CD4-positive, alpha-beta T cell treated with Interleukin-12 subunit alpha and Interleukin-12 subunit beta, for 1 hour (primary cell): ENCODE measurements around the gene PCDHB9.
"Not testable (repeated sequence)": the region's sequence is repeated elsewhere in the genome, so short reads cannot be mapped to it uniquely, and the experiment has no call there.

Experiments
- DNase-seq: peaks from one replicate; pipeline ENCODE4 v3.0.0-alpha.2; 2020

Gene PCDHB9

DNA sequence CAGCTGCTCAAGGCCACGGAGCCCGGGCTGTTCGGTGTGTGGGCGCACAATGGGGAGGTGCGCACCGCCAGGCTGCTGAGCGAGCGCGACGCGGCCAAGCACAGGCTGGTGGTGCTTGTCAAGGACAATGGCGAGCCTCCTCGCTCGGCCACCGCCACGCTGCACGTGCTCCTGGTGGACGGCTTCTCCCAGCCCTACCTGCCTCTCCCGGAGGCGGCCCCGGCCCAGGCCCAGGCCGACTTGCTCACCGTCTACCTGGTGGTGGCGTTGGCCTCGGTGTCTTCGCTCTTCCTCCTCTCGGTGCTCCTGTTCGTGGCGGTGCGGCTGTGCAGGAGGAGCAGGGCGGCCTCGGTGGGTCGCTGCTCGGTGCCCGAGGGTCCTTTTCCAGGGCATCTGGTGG lies 2.2 kb downstream of the PCDHB9 start:
- DNase-seq: not testable (repeated sequence)

DNA sequence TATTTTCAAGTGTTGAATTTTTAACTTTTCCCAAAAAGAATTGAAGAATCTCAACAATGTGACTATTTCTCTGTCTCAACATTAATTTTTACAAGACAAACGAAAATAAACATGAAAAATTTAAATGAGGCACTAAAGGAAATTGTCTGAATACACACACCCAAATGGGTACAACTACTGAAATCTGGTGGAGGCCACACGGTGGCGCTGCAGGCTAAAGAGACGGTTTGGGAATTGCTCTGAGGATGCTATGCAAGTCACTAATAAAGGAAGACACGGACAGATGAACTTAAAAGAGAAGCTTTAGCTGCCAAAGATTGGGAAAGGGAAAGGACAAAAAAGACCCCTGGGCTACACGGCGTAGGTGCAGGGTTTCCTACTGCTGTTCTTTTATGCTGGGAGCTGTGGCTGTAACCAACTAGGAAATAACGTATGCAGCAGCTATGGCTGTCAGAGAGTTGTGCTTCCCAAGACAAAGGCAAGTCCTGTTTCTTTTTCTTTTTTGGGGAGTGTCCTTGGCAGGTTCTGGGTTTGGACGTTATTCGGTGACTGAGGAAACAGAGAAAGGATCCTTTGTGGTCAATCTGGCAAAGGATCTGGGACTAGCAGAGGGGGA lies 5.3 kb downstream of the PCDHB9 start, which contains the start of gene PCDHB10:
Gene PCDHB10 (plus strand): TSS at position 244 of the 616 bp plus-strand sequence. CDS start 200 bp downstream, at position 444.
- peak; percentile 18 for DNase-seq

DNA sequence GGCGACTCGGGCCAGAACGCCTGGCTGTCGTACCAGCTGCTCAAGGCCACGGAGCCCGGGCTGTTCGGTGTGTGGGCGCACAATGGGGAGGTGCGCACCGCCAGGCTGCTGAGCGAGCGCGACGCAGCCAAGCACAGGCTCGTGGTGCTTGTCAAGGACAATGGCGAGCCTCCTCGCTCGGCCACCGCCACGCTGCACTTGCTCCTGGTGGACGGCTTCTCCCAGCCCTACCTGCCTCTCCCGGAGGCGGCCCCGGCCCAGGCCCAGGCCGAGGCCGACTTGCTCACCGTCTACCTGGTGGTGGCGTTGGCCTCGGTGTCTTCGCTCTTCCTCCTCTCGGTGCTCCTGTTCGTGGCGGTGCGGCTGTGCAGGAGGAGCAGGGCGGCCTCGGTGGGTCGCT lies 7.4 kb downstream of the PCDHB9 start:
- not testable (repeated sequence) for DNase-seq

- no peak for DNase-seq
Measured at GRCh38 chr5:141196363-141196762, 9.4 kb downstream of the PCDHB9 start.

DNA sequence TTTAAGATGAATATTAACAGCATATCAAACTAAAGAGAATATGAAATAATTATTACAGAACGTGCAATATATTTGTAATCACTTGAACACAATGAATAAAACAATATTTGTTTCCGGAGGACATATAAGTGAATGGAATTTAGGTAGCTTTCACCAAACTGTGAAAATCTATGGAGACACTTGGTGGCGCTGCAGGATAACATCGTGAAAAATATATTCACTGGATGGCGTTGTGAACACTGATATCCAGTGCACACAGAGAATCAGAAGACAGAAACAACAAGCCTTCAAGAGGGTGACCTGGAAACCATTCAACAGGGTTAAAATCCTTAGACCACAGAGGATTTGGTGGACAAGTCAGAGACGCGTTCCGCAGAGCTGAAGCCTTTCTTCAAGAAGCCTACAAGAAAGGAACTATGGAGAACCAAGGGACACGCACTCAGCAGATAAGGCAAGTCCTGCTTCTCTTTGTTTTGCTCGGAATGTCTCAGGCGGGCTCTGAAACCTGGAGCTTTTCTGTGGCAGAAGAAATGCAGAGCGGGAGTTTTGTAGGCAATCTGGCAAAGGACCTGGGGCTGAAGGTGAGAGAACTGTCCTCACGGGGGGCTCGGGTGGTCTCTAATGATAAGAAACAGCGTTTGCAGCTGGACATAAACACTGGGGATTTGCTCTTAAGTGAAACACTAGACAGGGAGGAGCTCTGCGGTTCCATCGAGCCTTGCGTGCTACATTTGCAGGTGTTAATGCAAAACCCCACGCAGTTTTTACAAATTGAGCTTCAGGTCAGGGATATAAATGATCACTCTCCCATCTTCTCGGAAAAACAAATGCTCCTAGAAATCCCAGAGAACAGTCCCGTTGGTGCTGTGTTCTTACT lies 12.6 kb downstream of the PCDHB9 start, which contains the start of gene PCDHB11:
Gene PCDHB11 (plus strand): TSS at position 269 of the 877 bp plus-strand sequence. CDS start 148 bp downstream, at position 417.
- DNase-seq: no peak

- DNase-seq: not testable (repeated sequence)
Measured at GRCh38 chr5:141201126-141201525, 14.2 kb downstream of the PCDHB9 start.

DNA sequence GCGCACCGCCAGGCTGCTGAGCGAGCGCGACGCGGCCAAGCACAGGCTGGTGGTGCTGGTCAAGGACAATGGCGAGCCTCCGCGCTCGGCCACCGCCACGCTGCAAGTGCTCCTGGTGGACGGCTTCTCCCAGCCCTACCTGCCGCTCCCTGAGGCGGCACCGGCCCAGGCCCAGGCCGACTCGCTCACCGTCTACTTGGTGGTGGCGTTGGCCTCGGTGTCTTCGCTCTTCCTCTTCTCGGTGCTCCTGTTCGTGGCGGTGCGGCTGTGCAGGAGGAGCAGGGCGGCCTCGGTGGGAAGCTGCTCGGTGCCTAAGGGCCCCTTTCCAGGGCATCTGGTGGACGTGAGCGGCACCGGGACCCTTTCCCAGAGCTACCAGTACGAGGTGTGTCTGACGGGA lies 14.7 kb downstream of the PCDHB9 start:
- DNase-seq: not testable (repeated sequence)

- no peak for DNase-seq
Measured at GRCh38 chr5:141208478-141208877, 21.5 kb downstream of the PCDHB9 start, which contains the start of gene PCDHB12. PCDHB12 (plus strand) TSS chr5:141208719; CDS start chr5:141208908, 189 bp downstream.

- not testable (repeated sequence) for DNase-seq
Measured at GRCh38 chr5:141210281-141210680, 23.3 kb downstream of the PCDHB9 start.

- DNase-seq: not testable (repeated sequence)
Measured at GRCh38 chr5:141210849-141211248, 23.9 kb downstream of the PCDHB9 start.

DNA sequence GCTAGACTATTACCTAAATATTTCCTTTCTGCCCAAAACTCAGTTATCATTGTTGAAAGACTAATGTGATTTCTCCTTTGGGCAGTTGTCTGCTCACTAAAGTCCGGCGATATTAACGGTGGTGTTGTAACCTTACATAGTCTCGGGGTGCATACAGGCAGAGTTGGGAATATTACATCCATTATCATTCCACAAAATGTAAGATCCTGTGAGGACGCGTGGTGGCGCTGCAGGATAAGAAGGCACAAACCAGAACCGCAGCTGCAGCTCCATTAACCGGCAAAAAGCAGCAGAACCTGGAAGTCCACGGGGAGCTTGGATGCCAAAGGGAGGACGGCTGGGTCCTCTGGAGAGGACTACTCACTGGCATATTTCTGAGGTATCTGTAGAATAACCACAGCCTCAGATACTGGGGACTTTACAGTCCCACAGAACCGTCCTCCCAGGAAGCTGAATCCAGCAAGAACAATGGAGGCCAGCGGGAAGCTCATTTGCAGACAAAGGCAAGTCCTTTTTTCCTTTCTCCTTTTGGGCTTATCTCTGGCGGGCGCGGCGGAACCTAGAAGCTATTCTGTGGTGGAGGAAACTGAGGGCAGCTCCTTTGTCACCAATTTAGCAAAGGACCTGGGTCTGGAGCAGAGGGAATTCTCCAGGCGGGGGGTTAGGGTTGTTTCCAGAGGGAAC lies 26.8 kb downstream of the PCDHB9 start, which contains the start of gene PCDHB13:
Gene PCDHB13 (plus strand): TSS at position 264 of the 684 bp plus-strand sequence. CDS start 205 bp downstream, at position 469.
- DNase-seq: peak; percentile 12

DNA sequence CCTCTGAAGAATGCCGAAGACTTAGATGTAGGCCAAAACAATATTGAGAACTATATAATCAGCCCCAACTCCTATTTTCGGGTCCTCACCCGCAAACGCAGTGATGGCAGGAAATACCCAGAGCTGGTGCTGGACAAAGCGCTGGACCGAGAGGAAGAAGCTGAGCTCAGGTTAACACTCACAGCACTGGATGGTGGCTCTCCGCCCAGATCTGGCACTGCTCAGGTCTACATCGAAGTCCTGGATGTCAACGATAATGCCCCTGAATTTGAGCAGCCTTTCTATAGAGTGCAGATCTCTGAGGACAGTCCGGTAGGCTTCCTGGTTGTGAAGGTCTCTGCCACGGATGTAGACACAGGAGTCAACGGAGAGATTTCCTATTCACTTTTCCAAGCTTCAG lies 27.6 kb downstream of the PCDHB9 start:
- not testable (repeated sequence) for DNase-seq

DNA sequence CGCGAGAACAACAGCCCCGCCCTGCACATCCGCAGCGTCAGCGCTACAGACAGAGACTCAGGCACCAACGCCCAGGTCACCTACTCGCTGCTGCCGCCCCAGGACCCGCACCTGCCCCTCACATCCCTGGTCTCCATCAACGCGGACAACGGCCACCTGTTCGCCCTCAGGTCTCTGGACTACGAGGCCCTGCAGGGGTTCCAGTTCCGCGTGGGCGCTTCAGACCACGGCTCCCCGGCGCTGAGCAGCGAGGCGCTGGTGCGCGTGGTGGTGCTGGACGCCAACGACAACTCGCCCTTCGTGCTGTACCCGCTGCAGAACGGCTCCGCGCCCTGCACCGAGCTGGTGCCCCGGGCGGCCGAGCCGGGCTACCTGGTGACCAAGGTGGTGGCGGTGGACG lies 28.5 kb downstream of the PCDHB9 start:
- not testable (repeated sequence) for DNase-seq

DNA sequence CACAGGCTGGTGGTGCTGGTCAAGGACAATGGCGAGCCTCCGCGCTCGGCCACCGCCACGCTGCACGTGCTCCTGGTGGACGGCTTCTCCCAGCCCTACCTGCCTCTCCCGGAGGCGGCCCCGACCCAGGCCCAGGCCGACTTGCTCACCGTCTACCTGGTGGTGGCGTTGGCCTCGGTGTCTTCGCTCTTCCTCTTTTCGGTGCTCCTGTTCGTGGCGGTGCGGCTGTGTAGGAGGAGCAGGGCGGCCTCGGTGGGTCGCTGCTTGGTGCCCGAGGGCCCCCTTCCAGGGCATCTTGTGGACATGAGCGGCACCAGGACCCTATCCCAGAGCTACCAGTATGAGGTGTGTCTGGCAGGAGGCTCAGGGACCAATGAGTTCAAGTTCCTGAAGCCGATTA lies 29.1 kb downstream of the PCDHB9 start:
- DNase-seq: not testable (repeated sequence)

- DNase-seq: peak; percentile 2
Measured at GRCh38 chr5:141223112-141223783, 36.3 kb downstream of the PCDHB9 start, which contains the start of gene PCDHB14. PCDHB14 (plus strand) TSS chr5:141223343; CDS start chr5:141223506, 163 bp downstream.

- not testable (repeated sequence) for DNase-seq
Measured at GRCh38 chr5:141224844-141225243, 37.9 kb downstream of the PCDHB9 start.

- not testable (repeated sequence) for DNase-seq
Measured at GRCh38 chr5:141225421-141225820, 38.5 kb downstream of the PCDHB9 start.

DNA sequence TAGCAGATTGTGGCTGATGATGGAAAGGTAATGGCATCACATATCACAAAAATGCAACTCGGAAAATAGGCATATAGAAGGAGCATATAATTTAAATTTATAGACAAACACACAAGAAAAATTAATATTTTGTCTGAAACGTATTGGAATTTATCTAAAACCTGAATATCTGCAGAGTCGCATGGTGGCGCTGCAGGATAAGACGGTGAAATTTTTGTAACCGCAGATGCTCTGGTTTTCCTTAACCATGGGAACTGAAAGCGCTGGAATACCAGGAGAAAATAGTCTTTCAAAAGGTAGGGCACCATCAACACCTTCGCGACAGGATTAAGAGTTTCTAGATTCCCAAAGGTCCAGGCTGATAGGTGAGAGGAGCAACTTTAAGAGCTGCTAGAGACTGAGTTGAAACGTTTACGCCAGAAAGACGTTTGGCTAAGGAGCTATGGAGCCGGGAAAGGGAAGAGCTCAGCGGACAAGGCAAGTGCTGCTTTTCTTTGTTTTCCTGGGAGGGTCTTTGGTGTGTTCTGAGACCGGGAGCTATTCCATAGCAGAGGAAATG lies 47.2 kb downstream of the PCDHB9 start:
- DNase-seq: no peak

DNA sequence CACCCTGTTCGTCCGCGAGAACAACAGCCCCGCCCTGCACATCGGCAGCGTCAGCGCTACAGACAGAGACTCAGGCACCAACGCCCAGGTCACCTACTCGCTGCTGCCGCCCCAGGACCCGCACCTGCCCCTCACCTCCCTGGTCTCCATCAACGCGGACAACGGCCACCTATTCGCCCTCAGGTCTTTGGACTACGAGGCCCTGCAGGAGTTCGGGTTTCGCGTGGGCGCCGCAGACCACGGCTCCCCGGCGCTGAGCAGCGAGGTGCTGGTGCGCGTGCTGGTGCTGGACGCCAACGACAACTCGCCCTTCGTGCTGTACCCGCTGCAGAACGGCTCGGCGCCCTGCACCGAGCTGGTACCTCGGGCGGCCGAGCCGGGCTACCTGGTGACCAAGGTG lies 49.0 kb downstream of the PCDHB9 start:
- DNase-seq: not testable (repeated sequence)

GRCh38 chr5:141236516-141237313 lies 49.8 kb downstream of the PCDHB9 start:
- DNase-seq: no peak
